HL-60 (cell line): Measurements from ENCODE around the gene NOTCH3.

Source experiments
- DNase-seq, 2 experiments: peaks; one replicate each; pipeline ENCODE4 v3.0.0-alpha.2; 2010 to 2020; ENCODE audit warnings: low read depth in 1 of 2, low spot score in 1 of 2
- H3K27ac ChIP-seq: fragments of 250-450 bp; sonication (Bioruptor Pico); replicated peaks from 2 replicates; pipeline ENCODE4 v1.5.1; 2020; ENCODE audit warnings: mild to moderate bottlenecking, moderate library complexity
- H3K27me3 ChIP-seq: fragments of 250-450 bp; sonication (Bioruptor Pico); 2 replicates; pipeline ENCODE4 v1.5.1; 2021; ENCODE audit warnings: mild to moderate bottlenecking, moderate library complexity; ENCODE audit not compliant: insufficient read depth, poor library complexity, severe bottlenecking
- H3K4me3 ChIP-seq: replicated peaks from 2 replicates; pipeline ENCODE4 v1.5.1; 2011; ENCODE audit warnings: mild to moderate bottlenecking, control low read depth, low read length; ENCODE audit not compliant: insufficient read depth
- CTCF ChIP-seq: IDR thresholded peaks from one replicate; pipeline ENCODE4 v1.5.1; 2011; ENCODE audit warnings: low read length, control low read depth, inconsistent platforms; ENCODE audit not compliant: insufficient read depth
- GABPA ChIP-seq: IDR thresholded peaks from 2 replicates; pipeline ENCODE4 v1.6.1; 2012; ENCODE audit warnings: low read depth
- POLR2AphosphoS5 ChIP-seq: IDR thresholded peaks from 2 replicates; pipeline ENCODE4 v1.6.1; 2012; ENCODE audit warnings: low read depth
- REST ChIP-seq: IDR thresholded peaks from 2 replicates; pipeline ENCODE4 v1.6.1; 2012; ENCODE audit warnings: low read depth; ENCODE audit not compliant: insufficient replicate concordance
- SPI1 ChIP-seq: IDR thresholded peaks from 2 replicates; pipeline ENCODE4 v1.6.1; 2012; ENCODE audit warnings: low read depth, mild to moderate bottlenecking, borderline replicate concordance

Gene NOTCH3

GRCh38 chr19:15248648-15249527, 48.1 kb upstream of the NOTCH3 start:
- H3K27me3 ChIP-seq: no peaks in the 10 kb centered on the region
- TF ChIP-seq SPI1 (no peak), CTCF (no peak), REST (no peak), POLR2AphosphoS5 (no peak), GABPA (no peak)

GRCh38 chr19:15248106-15248505, 47.3 kb upstream of the NOTCH3 start:
- TF ChIP-seq POLR2AphosphoS5: no peak
- no peak for TF ChIP-seq SPI1
- TF ChIP-seq CTCF: no peak
- no peak for TF ChIP-seq GABPA
- TF ChIP-seq REST: no peak
- no peak overlapping the region for H3K27ac ChIP-seq
- H3K4me3 ChIP-seq: no peak overlapping the region
- DNase-seq: no peak
- no peaks in the 10 kb centered on the region for H3K27me3 ChIP-seq

More at GRCh38 chr19:15248648-15249527, 48.1 kb upstream of the NOTCH3 start:
- no peak for DNase-seq
- Histone ChIP-seq H3K27ac (no peak overlapping the region), H3K4me3 (no peak overlapping the region)

- Histone ChIP-seq H3K27ac (no peak overlapping the region), H3K27me3 (no peaks in the 10 kb centered on the region), H3K4me3 (no peak overlapping the region)
- no peak for TF ChIP-seq GABPA
- no peak for TF ChIP-seq CTCF
- DNase-seq: no peak
These were observed 46.6 kb upstream of the NOTCH3 start for GRCh38 chr19:15247107-15248014.
